Naive thymus-derived CD4-positive, alpha-beta T cell (primary cell): Measurements from ENCODE around the gene CTNNA3. TPM values are rescaled to one million over a fixed set of nuclear protein-coding genes. Genes with fewer than 3 reads are reported as not detected.

Experiments
- ATAC-seq: fragments of 150-1000 bp; cut with Tn5 transposase; 2 replicates; pipeline ENCODE4 v1.10.0; 2021; ENCODE audit warnings: mild to moderate bottlenecking, moderate library complexity
- CTCF ChIA-PET: fragments of 350-600 bp; sonication (Branson Sonifier 250); formaldehyde crosslinking; loops from one replicate; lab custom pipeline; 2021; ENCODE audit warnings: antibody characterized with exemption; lab: Charles Lee
- POLR2A ChIA-PET: fragments of 350-600 bp; sonication (Branson Sonifier 250); formaldehyde crosslinking; loops from one replicate; lab custom pipeline; 2021; ENCODE audit warnings: antibody characterized with exemption, inconsistent platforms; lab: Charles Lee
- DNase-seq, 9 donors: peaks; one replicate each; pipeline versions ENCODE4 v3.0.0 to v3.0.0-alpha.2; 2020 to 2022; ENCODE audit warnings: mixed read lengths in 1 of 9
- H3K27ac ChIP-seq: one replicate; pipeline ENCODE4 v1.7.0; 2013; ENCODE audit warnings: mild to moderate bottlenecking, low read depth, low read length, moderate library complexity
- H3K27me3 ChIP-seq, 2 donors: one replicate each; pipeline ENCODE4 v1.7.0; 2013; ENCODE audit warnings: low read length in 2 of 2, mild to moderate bottlenecking in 2 of 2, moderate library complexity in 2 of 2; ENCODE audit not compliant: control insufficient read depth in 2 of 2, insufficient read depth in 2 of 2
- H3K36me3 ChIP-seq, 3 experiments: 1 replicate in 2 of 3; 2 replicates in 1 of 3; pipeline ENCODE4 v1.7.0; 2013; ENCODE audit warnings: low read length in 3 of 3, mild to moderate bottlenecking in 3 of 3, moderate library complexity in 1 of 3; ENCODE audit not compliant: insufficient read depth in 3 of 3, control insufficient read depth in 2 of 3
- H3K4me1 ChIP-seq, 2 donors: one replicate each; pipeline ENCODE4 v1.7.0; 2013; ENCODE audit warnings: low read length in 2 of 2, mild to moderate bottlenecking in 2 of 2, moderate library complexity in 1 of 2; ENCODE audit not compliant: control insufficient read depth in 2 of 2, insufficient read depth in 2 of 2
- H3K4me3 ChIP-seq: 2 replicates; pipeline ENCODE4 v1.7.0; 2013; ENCODE audit warnings: mild to moderate bottlenecking, low read length
- H3K9me3 ChIP-seq, 3 experiments: 1 replicate in 2 of 3; 2 replicates in 1 of 3; pipeline ENCODE4 v1.7.0; 2013; ENCODE audit warnings: low read length in 3 of 3; ENCODE audit not compliant: control insufficient read depth in 2 of 3
- H3K27ac Mint-ChIP-seq, 9 donors: one replicate each; pipeline ENCODE4 v1.8.0; 2020 to 2022; ENCODE audit warnings: mixed read lengths in 9 of 9, mild to moderate bottlenecking in 8 of 9, moderate library complexity in 5 of 9, inconsistent platforms in 2 of 9
- H3K27me3 Mint-ChIP-seq, 5 donors: one replicate each; pipeline ENCODE4 v1.8.0; 2021 to 2022; ENCODE audit warnings: mixed read lengths in 5 of 5, mild to moderate bottlenecking in 1 of 5
- H3K36me3 Mint-ChIP-seq, 5 donors: one replicate each; pipeline ENCODE4 v1.8.0; 2020 to 2022; ENCODE audit warnings: mixed read lengths in 5 of 5, mild to moderate bottlenecking in 3 of 5, inconsistent platforms in 1 of 5
- H3K4me1 Mint-ChIP-seq, 7 donors: one replicate each; pipeline ENCODE4 v1.8.0; 2020 to 2022; ENCODE audit warnings: mixed read lengths in 7 of 7, mild to moderate bottlenecking in 3 of 7, inconsistent platforms in 1 of 7
- H3K4me3 Mint-ChIP-seq, 10 donors: one replicate each; pipeline ENCODE4 v1.8.0; 2020 to 2022; ENCODE audit warnings: mild to moderate bottlenecking in 10 of 10, mixed read lengths in 10 of 10, moderate library complexity in 6 of 10, inconsistent platforms in 2 of 10
- H3K9me3 Mint-ChIP-seq, 11 donors: one replicate each; pipeline ENCODE4 v1.8.0; 2020 to 2022; ENCODE audit warnings: mixed read lengths in 11 of 11, mild to moderate bottlenecking in 4 of 11, inconsistent platforms in 1 of 11, moderate library complexity in 1 of 11
- intact Hi-C, 2 donors: fragments of 100-400 bp; cut with micrococcal nuclease; formaldehyde crosslinking; loops; one replicate each; pipeline ENCODE4 v1.15.1; 2023
- polyA plus RNA-seq, 2 donors: library from polyadenylated mRNA; unstranded; fragments of 300-500 nt; fragmentation: Illumina TruSeq; gene quantifications; one replicate each; pipeline ENCODE4 v1.2.3, GENCODE V29; 2021
- total RNA-seq, 6 experiments: library from RNA in 5 of 6; stranded (reverse) in 5 of 6; gene quantifications; 1 replicate in 5 of 6; 2 replicates in 1 of 6; pipeline ENCODE4 v1.2.3 and lab custom pipeline; 2021 to 2026

The CTNNA3 gene
- total and polyA plus RNA-seq, 7 experiments from 2014 or later, result 0.43 to 0.84 (median 0.71) TPM; not detected in 2

- POLR2A ChIA-PET, result no interaction called here
- Histone ChIP-seq H3K36me3 (no peaks in the 10 kb centered on the region), H3K4me1 (no peaks in the 10 kb centered on the region), H3K4me3 (no peak overlapping the region), H3K9me3 (no peaks in the 10 kb centered on the region), H3K27ac (no peak overlapping the region), H3K27me3 (no peaks in the 10 kb centered on the region)
- Mint-ChIP-seq H3K4me3 (no peak overlapping the region), H3K36me3 (no peaks in the 10 kb centered on the region), H3K27me3 (no peaks in the 10 kb centered on the region), H3K27ac (no peak overlapping the region), H3K9me3 (peaks cover 0 to 10% (median 0%) of the 10 kb centered on the region in 11 donors), H3K4me1 (no peaks in the 10 kb centered on the region)
- CTCF ChIA-PET, result no interaction called here
- no peak for DNase-seq
- intact Hi-C loops, result no loop called here
- no peak for ATAC-seq
These were observed 1430.6 kb downstream of the CTNNA3 start for GRCh38 chr10:66265398-66265797.

- Mint-ChIP-seq H3K36me3 (no peaks in the 10 kb centered on the region), H3K27me3 (peaks cover 0 to 3% (median 0%) of the 10 kb centered on the region in 5 donors), H3K27ac (no peak overlapping the region), H3K4me1 (no peaks in the 10 kb centered on the region), H3K4me3 (no peak overlapping the region), H3K9me3 (peaks cover 0 to 16% (median 2%) of the 10 kb centered on the region in 11 donors)
- H3K27me3 ChIP-seq, result no peaks in the 10 kb centered on the region
- no peak overlapping the region for H3K27ac ChIP-seq
- POLR2A ChIA-PET, result no interaction called here
- ATAC-seq, result no peak
- intact Hi-C loops, result no loop called here
- CTCF ChIA-PET, result no interaction called here
- no peak overlapping the region for H3K4me3 ChIP-seq
- no peaks in the 10 kb centered on the region for H3K4me1 ChIP-seq
- no peaks in the 10 kb centered on the region for H3K36me3 ChIP-seq
- no peak for DNase-seq
- H3K9me3 ChIP-seq, result no peaks in the 10 kb centered on the region
These were observed 1436.2 kb downstream of the CTNNA3 start for GRCh38 chr10:66259836-66260235.

- H3K9me3 ChIP-seq, result no peaks in the 10 kb centered on the region
- no peaks in the 10 kb centered on the region for H3K4me1 Mint-ChIP-seq
- ATAC-seq (no peak), DNase-seq (no peak)
- peaks cover 0 to 3% (median 0%) of the 10 kb centered on the region in 5 donors for H3K27me3 Mint-ChIP-seq
- H3K4me1 ChIP-seq, result no peaks in the 10 kb centered on the region
- H3K4me3 ChIP-seq, result no peak overlapping the region
- no peak overlapping the region for H3K27ac ChIP-seq
- H3K9me3 Mint-ChIP-seq, result peaks cover 0 to 16% (median 2%) of the 10 kb centered on the region in 11 donors
- POLR2A ChIA-PET, result no interaction called here
- H3K36me3 Mint-ChIP-seq, result no peaks in the 10 kb centered on the region
- no peaks in the 10 kb centered on the region for H3K36me3 ChIP-seq
- CTCF ChIA-PET, result no interaction called here
- no peak overlapping the region for H3K27ac Mint-ChIP-seq
- intact Hi-C loops, result no loop called here
- H3K4me3 Mint-ChIP-seq, result no peak overlapping the region
- H3K27me3 ChIP-seq, result no peaks in the 10 kb centered on the region
These were observed 1437.3 kb downstream of the CTNNA3 start for GRCh38 chr10:66258693-66259092.

GRCh38 chr10:66257801-66258200 is 1438.2 kb downstream of the CTNNA3 start:
- no peaks in the 10 kb centered on the region for H3K9me3 ChIP-seq
- H3K27ac ChIP-seq, result no peak overlapping the region
- DNase-seq (no peak), ATAC-seq (no peak)
- H3K27ac Mint-ChIP-seq, result no peak overlapping the region
- no peaks in the 10 kb centered on the region for H3K36me3 ChIP-seq
- H3K4me1 ChIP-seq, result no peaks in the 10 kb centered on the region
- no peaks in the 10 kb centered on the region for H3K4me1 Mint-ChIP-seq
- peaks cover 0 to 16% (median 2%) of the 10 kb centered on the region in 11 donors for H3K9me3 Mint-ChIP-seq
- H3K4me3 Mint-ChIP-seq, result no peak overlapping the region
- POLR2A ChIA-PET, result no interaction called here
- H3K4me3 ChIP-seq, result no peak overlapping the region
- intact Hi-C loops, result no loop called here
- CTCF ChIA-PET, result interaction anchor here (0.6 kb wide), 1 partner anchor 859 kb away, joined by 3 read pairs; no protein-coding TSS in a partner anchor
- no peaks in the 10 kb centered on the region for H3K27me3 ChIP-seq
- peaks cover 0 to 3% (median 0%) of the 10 kb centered on the region in 5 donors for H3K27me3 Mint-ChIP-seq
- H3K36me3 Mint-ChIP-seq, result no peaks in the 10 kb centered on the region

- Mint-ChIP-seq H3K4me1 (no peaks in the 10 kb centered on the region), H3K27me3 (peaks cover 0 to 3% (median 0%) of the 10 kb centered on the region in 5 donors), H3K4me3 (no peak overlapping the region), H3K27ac (no peak overlapping the region), H3K36me3 (no peaks in the 10 kb centered on the region), H3K9me3 (peaks cover 0 to 18% (median 7%) of the 10 kb centered on the region in 11 donors)
- no peak for ATAC-seq
- no peaks in the 10 kb centered on the region for H3K36me3 ChIP-seq
- H3K4me3 ChIP-seq, result no peak overlapping the region
- intact Hi-C loops, result no loop called here
- H3K4me1 ChIP-seq, result no peaks in the 10 kb centered on the region
- POLR2A ChIA-PET, result no interaction called here
- no peaks in the 10 kb centered on the region for H3K27me3 ChIP-seq
- DNase-seq, result no peak
- H3K27ac ChIP-seq, result no peak overlapping the region
- H3K9me3 ChIP-seq, result no peaks in the 10 kb centered on the region
- CTCF ChIA-PET, result no interaction called here
These were observed 1443.0 kb downstream of the CTNNA3 start for GRCh38 chr10:66252986-66253385.

- intact Hi-C loops, result no loop called here
- H3K4me1 Mint-ChIP-seq, result peaks cover 0 to 1% (median 0%) of the 10 kb centered on the region in 7 donors
- no peaks in the 10 kb centered on the region for H3K27me3 ChIP-seq
- H3K36me3 ChIP-seq, result no peaks in the 10 kb centered on the region
- H3K36me3 Mint-ChIP-seq, result no peaks in the 10 kb centered on the region
- no peak overlapping the region for H3K4me3 ChIP-seq
- H3K27ac ChIP-seq, result no peak overlapping the region
- ATAC-seq (no peak), DNase-seq (no peak)
- H3K4me1 ChIP-seq, result no peaks in the 10 kb centered on the region
- peaks cover 0 to 7% (median 0%) of the 10 kb centered on the region in 3 experiments for H3K9me3 ChIP-seq
- no peak overlapping the region for H3K4me3 Mint-ChIP-seq
- H3K9me3 Mint-ChIP-seq, result peaks cover 0 to 20% (median 5%) of the 10 kb centered on the region in 11 donors
- CTCF ChIA-PET, result interaction anchor here (0.6 kb wide), 1 partner anchor 110 kb away, joined by 3 read pairs; no protein-coding TSS in a partner anchor
- no peak overlapping the region for H3K27ac Mint-ChIP-seq
- H3K27me3 Mint-ChIP-seq, result no peaks in the 10 kb centered on the region
- POLR2A ChIA-PET, result no interaction called here
These were observed 1449.8 kb downstream of the CTNNA3 start for GRCh38 chr10:66246177-66246576.

- DNase-seq (no peak), ATAC-seq (no peak)
- Histone ChIP-seq H3K27ac (no peak overlapping the region), H3K36me3 (no peaks in the 10 kb centered on the region), H3K27me3 (no peaks in the 10 kb centered on the region), H3K9me3 (peaks cover 0 to 7% (median 0%) of the 10 kb centered on the region in 3 experiments), H3K4me1 (no peaks in the 10 kb centered on the region), H3K4me3 (no peak overlapping the region)
- intact Hi-C loops, result no loop called here
- Mint-ChIP-seq H3K4me3 (no peak overlapping the region), H3K27ac (no peak overlapping the region), H3K27me3 (no peaks in the 10 kb centered on the region), H3K4me1 (peaks cover 0 to 1% (median 0%) of the 10 kb centered on the region in 7 donors), H3K9me3 (peaks cover 0 to 20% (median 5%) of the 10 kb centered on the region in 11 donors), H3K36me3 (no peaks in the 10 kb centered on the region)
- ChIA-PET POLR2A (interaction anchor here (0.5 kb wide), 1 partner anchor 160 kb away, joined by 3 read pairs; no protein-coding TSS in a partner anchor), CTCF (no interaction called here)
These were observed 1451.0 kb downstream of the CTNNA3 start for GRCh38 chr10:66244953-66245352.
